ENCODE measurements around the gene SLC1A5. TPM values are rescaled to one million over a fixed set of nuclear protein-coding genes. Genes with fewer than 3 reads are reported as not detected.

The SLC1A5 gene
- total RNA-seq, 4 donors from 2014 or later = 16.2 to 56.7 (median 38.8) TPM

DNA sequence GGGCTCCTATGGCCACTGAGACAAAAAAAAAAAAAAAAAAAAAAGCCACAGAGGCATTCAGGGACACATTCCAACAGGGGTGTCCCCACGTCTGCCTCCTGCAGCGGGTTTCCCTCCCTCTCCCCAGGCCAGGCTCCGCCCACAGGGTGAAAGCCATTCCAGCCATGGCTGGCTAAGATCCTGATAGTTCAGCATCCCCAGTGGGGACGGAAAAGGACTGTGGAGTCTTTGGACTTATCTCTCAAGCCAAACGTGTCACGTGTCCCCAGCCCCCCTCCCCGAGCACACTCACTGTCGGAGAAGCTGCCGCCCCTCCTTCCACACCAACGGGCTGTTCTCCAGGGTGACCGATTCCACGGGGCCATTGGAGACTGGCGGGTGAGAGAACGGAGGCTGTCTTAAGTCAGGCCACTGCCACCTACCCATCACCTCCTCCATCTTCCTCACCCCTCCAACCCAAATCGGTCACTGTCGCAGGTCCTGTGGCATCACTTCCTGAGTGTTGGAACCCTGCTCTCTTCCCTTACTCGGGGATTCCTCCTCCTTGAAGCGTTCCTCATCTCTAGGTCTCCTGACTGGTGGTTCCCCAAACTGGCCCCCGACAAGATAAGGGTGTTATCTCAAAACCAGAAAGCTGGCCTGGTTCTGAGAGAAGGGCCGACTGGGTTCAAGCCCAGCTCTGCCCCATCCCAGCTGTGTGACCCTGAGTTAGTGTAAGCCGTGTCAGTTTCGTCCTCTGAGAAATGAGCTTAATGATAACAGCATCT lies 51.7 kb downstream of the SLC1A5 start:
- TF ChIP-seq POLR2A (IDR thresholded peaks at IDR 0.05) (no peak), POLR2AphosphoS5 (IDR thresholded peaks at IDR 0.05) (no peak), EP300 (IDR thresholded peaks at IDR 0.05) (no peak)
- TF ChIP-seq, protein P1, sequence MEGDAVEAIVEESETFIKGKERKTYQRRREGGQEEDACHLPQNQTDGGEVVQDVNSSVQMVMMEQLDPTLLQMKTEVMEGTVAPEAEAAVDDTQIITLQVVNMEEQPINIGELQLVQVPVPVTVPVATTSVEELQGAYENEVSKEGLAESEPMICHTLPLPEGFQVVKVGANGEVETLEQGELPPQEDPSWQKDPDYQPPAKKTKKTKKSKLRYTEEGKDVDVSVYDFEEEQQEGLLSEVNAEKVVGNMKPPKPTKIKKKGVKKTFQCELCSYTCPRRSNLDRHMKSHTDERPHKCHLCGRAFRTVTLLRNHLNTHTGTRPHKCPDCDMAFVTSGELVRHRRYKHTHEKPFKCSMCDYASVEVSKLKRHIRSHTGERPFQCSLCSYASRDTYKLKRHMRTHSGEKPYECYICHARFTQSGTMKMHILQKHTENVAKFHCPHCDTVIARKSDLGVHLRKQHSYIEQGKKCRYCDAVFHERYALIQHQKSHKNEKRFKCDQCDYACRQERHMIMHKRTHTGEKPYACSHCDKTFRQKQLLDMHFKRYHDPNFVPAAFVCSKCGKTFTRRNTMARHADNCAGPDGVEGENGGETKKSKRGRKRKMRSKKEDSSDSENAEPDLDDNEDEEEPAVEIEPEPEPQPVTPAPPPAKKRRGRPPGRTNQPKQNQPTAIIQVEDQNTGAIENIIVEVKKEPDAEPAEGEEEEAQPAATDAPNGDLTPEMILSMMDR (IDR thresholded peaks at IDR 0.05) = no peak
- Histone ChIP-seq H3K27me3 (no peaks in the 10 kb centered on the region), H3K4me1 (peaks cover 9 to 71% (median 33%) of the 10 kb centered on the region in 3 donors), H3K27ac (peak overlapping the region in 3 of 4 donors; percentile 40 to 82 (median 73)), H3K9me3 (no peaks in the 10 kb centered on the region), H3K36me3 (peaks cover 0 to 67% of the 10 kb centered on the region in 2 donors), H3K4me3 (no peak overlapping the region)
- 22 to 38% methylated on average over 3 to 13 of the region's 22 CpGs for WGBS, 2 donors (ENCODE audit: low coverage in 1 of 2)
- ATAC-seq = no peak

DNA sequence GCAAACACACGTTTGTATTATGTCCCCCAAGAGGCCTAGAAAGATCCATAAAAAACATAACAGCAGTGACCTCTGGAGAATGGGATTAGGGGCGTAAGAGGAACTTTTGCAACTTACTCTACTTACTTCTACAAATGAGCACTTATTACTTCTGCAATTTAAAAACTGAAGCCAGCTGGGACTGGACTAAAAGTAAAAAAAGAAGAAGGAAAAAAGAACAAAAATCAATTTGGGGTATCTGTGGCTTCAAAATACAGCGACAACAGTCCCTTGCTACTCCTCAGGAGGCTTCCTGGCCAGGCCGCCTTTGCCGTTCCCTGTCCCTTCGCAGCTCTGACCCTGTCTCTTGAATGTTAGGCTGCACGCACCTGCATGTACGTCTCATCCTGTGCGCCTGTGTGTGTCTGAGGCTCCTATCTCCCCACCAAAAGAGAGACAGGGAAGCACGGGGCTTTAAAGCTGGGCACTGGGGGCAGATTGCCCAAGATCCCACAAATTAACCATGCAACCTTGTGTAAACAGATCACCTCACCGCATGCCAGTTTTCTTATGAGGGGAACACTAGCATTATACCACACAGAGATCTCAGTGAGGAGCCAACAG lies 54.6 kb downstream of the SLC1A5 start:
- Histone ChIP-seq H3K36me3 (peaks cover 0 to 96% of the 10 kb centered on the region in 2 donors), H3K27ac (peak overlapping the region in 1 of 4 donors; percentile 43), H3K27me3 (no peaks in the 10 kb centered on the region), H3K9me3 (no peaks in the 10 kb centered on the region), H3K4me1 (peaks cover 2 to 60% (median 12%) of the 10 kb centered on the region in 3 donors), H3K4me3 (no peak overlapping the region)
- TF ChIP-seq POLR2AphosphoS5 (IDR thresholded peaks at IDR 0.05) (no peak), EP300 (IDR thresholded peaks at IDR 0.05) (no peak), POLR2A (IDR thresholded peaks at IDR 0.05) (no peak)
- TF ChIP-seq, protein P1 (IDR thresholded peaks at IDR 0.05) = no peak
- no peak for ATAC-seq
- WGBS, 2 donors (ENCODE audit: low coverage in 1 of 2) = 82 to 93% methylated on average over 8 to 11 of the region's 11 CpGs

- no peak for TF ChIP-seq POLR2A (IDR thresholded peaks at IDR 0.05)
- TF ChIP-seq, protein P1 (IDR thresholded peaks at IDR 0.05) = no peak
- TF ChIP-seq EP300 (IDR thresholded peaks at IDR 0.05) = no peak
- no peak for TF ChIP-seq POLR2AphosphoS5 (IDR thresholded peaks at IDR 0.05)
- H3K27ac ChIP-seq = peak overlapping the region in 1 of 4 donors; percentile 13
- no peaks in the 10 kb centered on the region for H3K9me3 ChIP-seq
- H3K4me3 ChIP-seq = no peak overlapping the region
- peaks cover 0 to 60% (median 10%) of the 10 kb centered on the region in 3 donors for H3K4me1 ChIP-seq
- WGBS, 2 donors (ENCODE audit: low coverage in 1 of 2) = 64 to 66% methylated on average over 3 to 7 of the region's 23 CpGs
- H3K27me3 ChIP-seq = no peaks in the 10 kb centered on the region
- ATAC-seq = peak; percentile 30
- peaks cover 0 to 100% of the 10 kb centered on the region in 2 donors for H3K36me3 ChIP-seq
Observed at GRCh38 chr19:46732966-46733689, 55.3 kb downstream of the SLC1A5 start.

DNA sequence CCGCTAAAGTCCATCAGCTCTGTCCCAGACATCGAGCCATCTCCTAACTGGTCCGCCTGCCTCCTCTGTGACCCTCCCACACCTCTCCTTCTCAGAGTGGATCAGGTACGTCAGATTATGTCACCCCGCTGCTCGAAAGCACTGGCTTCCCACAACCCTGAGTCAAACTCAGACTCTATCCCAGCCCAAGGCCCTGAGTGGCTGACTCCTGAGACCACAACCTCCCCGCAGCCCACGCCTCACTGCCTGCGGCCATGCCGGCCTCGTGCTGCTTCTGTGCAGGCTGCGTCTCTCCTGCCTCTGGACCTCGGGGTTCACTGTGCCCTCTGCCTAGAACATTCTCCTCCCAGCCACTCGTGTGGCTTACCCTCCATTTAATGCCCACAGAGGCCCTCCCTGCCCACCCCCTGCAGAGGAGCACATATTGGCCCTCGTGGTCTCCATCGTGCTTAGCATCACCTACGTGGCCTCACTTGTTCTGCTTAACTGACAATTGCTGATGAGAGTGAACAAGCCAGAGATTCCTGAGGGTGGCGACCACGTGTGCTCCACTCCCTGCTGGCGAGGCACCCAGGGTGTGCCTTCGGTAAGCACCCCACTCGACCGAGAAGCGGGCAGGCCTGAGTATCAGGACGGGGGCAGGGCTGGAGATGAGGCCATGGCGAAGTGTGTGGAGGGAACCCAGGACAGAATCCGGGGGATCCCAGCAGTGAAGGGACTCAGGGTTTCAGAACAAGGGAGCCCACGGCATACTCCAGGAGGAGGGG lies 56.0 kb downstream of the SLC1A5 start:
- H3K36me3 ChIP-seq = peaks cover 0 to 100% of the 10 kb centered on the region in 2 donors
- WGBS, 2 donors (ENCODE audit: low coverage in 1 of 2) = 80% methylated on average over 23 of the region's 28 CpGs; no CpG with 5 or more reads in 1 of the 2 donors
- H3K27me3 ChIP-seq = no peaks in the 10 kb centered on the region
- H3K9me3 ChIP-seq = no peaks in the 10 kb centered on the region
- peak overlapping the region in 1 of 4 donors; percentile 13 for H3K27ac ChIP-seq
- no peak overlapping the region for H3K4me3 ChIP-seq
- ATAC-seq = no peak
- peaks cover 0 to 60% (median 8%) of the 10 kb centered on the region in 3 donors for H3K4me1 ChIP-seq
- TF ChIP-seq, protein P1 (IDR thresholded peaks at IDR 0.05) = no peak
- TF ChIP-seq POLR2A (IDR thresholded peaks at IDR 0.05) (no peak), EP300 (IDR thresholded peaks at IDR 0.05) (no peak), POLR2AphosphoS5 (IDR thresholded peaks at IDR 0.05) (no peak)
